SK-N-SH treated with all-trans-retinoic acid at 6 μM for 48 hours (cell line): ENCODE results near the gene ZNF14.

Experiments used
- POU6F1 ChIP-seq: fragments of 250-450 bp; sonication (Bioruptor Pico); IDR thresholded peaks from 2 replicates; pipeline ENCODE4 v1.8.0; 2021; ENCODE audit warnings: low read depth, mild to moderate bottlenecking, moderate library complexity, borderline replicate concordance
- ZFP30 ChIP-seq: fragments of 450-650 bp; formaldehyde crosslinking; IDR thresholded peaks from 2 replicates; pipeline ENCODE4 v1.5.0; 2022; ENCODE audit warnings: mild to moderate bottlenecking, moderate library complexity
- TF ChIP-seq, protein P1 (sequence below): fragments of 250-450 bp; sonication (Bioruptor Pico); IDR thresholded peaks from 2 replicates; pipeline ENCODE4 v1.8.0; 2020; ENCODE audit warnings: mild to moderate bottlenecking, moderate library complexity, borderline replicate concordance

- TF ChIP-seq ZFP30 (no peak), POU6F1 (CRISPR knock-in tag) (no peak)
- TF ChIP-seq, protein P1, sequence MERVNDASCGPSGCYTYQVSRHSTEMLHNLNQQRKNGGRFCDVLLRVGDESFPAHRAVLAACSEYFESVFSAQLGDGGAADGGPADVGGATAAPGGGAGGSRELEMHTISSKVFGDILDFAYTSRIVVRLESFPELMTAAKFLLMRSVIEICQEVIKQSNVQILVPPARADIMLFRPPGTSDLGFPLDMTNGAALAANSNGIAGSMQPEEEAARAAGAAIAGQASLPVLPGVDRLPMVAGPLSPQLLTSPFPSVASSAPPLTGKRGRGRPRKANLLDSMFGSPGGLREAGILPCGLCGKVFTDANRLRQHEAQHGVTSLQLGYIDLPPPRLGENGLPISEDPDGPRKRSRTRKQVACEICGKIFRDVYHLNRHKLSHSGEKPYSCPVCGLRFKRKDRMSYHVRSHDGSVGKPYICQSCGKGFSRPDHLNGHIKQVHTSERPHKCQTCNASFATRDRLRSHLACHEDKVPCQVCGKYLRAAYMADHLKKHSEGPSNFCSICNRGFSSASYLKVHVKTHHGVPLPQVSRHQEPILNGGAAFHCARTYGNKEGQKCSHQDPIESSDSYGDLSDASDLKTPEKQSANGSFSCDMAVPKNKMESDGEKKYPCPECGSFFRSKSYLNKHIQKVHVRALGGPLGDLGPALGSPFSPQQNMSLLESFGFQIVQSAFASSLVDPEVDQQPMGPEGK: no peak
Measured at GRCh38 chr19:19740755-19741154, 7.8 kb upstream of the ZNF14 start.
